ENCODE results near the gene PRR5L.

GRCh38 chr11:36333897-36334296, 37.8 kb downstream of the PRR5L start:
- TF ChIP-seq, protein P1, sequence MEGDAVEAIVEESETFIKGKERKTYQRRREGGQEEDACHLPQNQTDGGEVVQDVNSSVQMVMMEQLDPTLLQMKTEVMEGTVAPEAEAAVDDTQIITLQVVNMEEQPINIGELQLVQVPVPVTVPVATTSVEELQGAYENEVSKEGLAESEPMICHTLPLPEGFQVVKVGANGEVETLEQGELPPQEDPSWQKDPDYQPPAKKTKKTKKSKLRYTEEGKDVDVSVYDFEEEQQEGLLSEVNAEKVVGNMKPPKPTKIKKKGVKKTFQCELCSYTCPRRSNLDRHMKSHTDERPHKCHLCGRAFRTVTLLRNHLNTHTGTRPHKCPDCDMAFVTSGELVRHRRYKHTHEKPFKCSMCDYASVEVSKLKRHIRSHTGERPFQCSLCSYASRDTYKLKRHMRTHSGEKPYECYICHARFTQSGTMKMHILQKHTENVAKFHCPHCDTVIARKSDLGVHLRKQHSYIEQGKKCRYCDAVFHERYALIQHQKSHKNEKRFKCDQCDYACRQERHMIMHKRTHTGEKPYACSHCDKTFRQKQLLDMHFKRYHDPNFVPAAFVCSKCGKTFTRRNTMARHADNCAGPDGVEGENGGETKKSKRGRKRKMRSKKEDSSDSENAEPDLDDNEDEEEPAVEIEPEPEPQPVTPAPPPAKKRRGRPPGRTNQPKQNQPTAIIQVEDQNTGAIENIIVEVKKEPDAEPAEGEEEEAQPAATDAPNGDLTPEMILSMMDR (conservative IDR thresholded peaks at IDR 0.05 in 1 of 2, IDR thresholded peaks at IDR 0.05 in 1 of 2; ENCODE audit: extremely low read depth in 1 of 2, insufficient read depth in 1 of 2, low read depth in 1 of 2, low read length in 2 of 2): no peak
- TF ChIP-seq EZH2 (IDR thresholded peaks at IDR 0.05; ENCODE audit: borderline replicate concordance, low read length): no peak

All from mammary epithelial cell (primary cell).